WERI-Rb-1 (cell line): ENCODE data around the gene ZBTB21.

Experiments
- DNase-seq: peaks from one replicate; pipeline ENCODE4 v3.0.0-alpha.2; 2020
- H3K27ac ChIP-seq: fragments of 250-450 bp; sonication (Bioruptor Pico); 2 replicates; pipeline ENCODE4 v1.5.1; 2020; ENCODE audit warnings: mild to moderate bottlenecking, moderate library complexity
- H3K27me3 ChIP-seq: fragments of 250-450 bp; sonication (Bioruptor Pico); 2 replicates; pipeline ENCODE4 v1.5.1; 2021; ENCODE audit warnings: mild to moderate bottlenecking, low read depth, moderate library complexity; ENCODE audit not compliant: insufficient read depth, severe bottlenecking
- H3K36me3 ChIP-seq: fragments of 250-450 bp; sonication (Bioruptor Pico); 2 replicates; pipeline ENCODE4 v1.5.1; 2020; ENCODE audit warnings: mild to moderate bottlenecking, moderate library complexity
- H3K4me3 ChIP-seq: 2 replicates; pipeline ENCODE4 v1.5.1; 2011; ENCODE audit warnings: low read depth, mild to moderate bottlenecking, control low read depth, low read length
- H3K9me3 ChIP-seq: fragments of 250-450 bp; sonication (Bioruptor Pico); 2 replicates; pipeline ENCODE4 v1.5.1; 2021; ENCODE audit warnings: mild to moderate bottlenecking, moderate library complexity; ENCODE audit not compliant: severe bottlenecking
- CTCF ChIP-seq: IDR thresholded peaks from 2 replicates; pipeline ENCODE4 v1.5.1; 2011; ENCODE audit warnings: low read depth, mild to moderate bottlenecking, control low read depth, inconsistent platforms, low read length

The ZBTB21 gene

GRCh38 chr21:42004406-42005199, 5.6 kb downstream of the ZBTB21 start:
- no peak for TF ChIP-seq CTCF
- DNase-seq, result no peak
- H3K4me3 ChIP-seq, result no peak overlapping the region
- H3K27ac ChIP-seq, result no peak overlapping the region
- H3K27me3 ChIP-seq, result no peaks in the 10 kb centered on the region
- no peaks in the 10 kb centered on the region for H3K9me3 ChIP-seq
- H3K36me3 ChIP-seq, result peaks cover 69% of the 10 kb centered on the region

- Histone ChIP-seq H3K4me3 (no peak overlapping the region), H3K36me3 (peaks cover 81% of the 10 kb centered on the region), H3K27ac (no peak overlapping the region), H3K9me3 (peaks cover 2% of the 10 kb centered on the region), H3K27me3 (no peaks in the 10 kb centered on the region)
- DNase-seq, result no peak
- TF ChIP-seq CTCF, result no peak
These were observed 7.1 kb downstream of the ZBTB21 start for GRCh38 chr21:42003051-42003461.

GRCh38 chr21:42002421-42002958, 7.7 kb downstream of the ZBTB21 start:
- H3K27ac ChIP-seq, result no peak overlapping the region

GRCh38 chr21:42001781-42002180, 8.4 kb downstream of the ZBTB21 start:
- Histone ChIP-seq H3K36me3 (peaks cover 80% of the 10 kb centered on the region), H3K27me3 (no peaks in the 10 kb centered on the region), H3K4me3 (no peak overlapping the region), H3K27ac (no peak overlapping the region), H3K9me3 (peaks cover 2% of the 10 kb centered on the region)
- no peak for TF ChIP-seq CTCF
- DNase-seq, result no peak

More at GRCh38 chr21:42002421-42002958, 7.7 kb downstream of the ZBTB21 start:
- Histone ChIP-seq H3K9me3 (peaks cover 2% of the 10 kb centered on the region), H3K4me3 (no peak overlapping the region), H3K36me3 (peaks cover 78% of the 10 kb centered on the region), H3K27me3 (no peaks in the 10 kb centered on the region)
- no peak for DNase-seq
- no peak for TF ChIP-seq CTCF

- DNase-seq, result no peak
- no peak overlapping the region for H3K27ac ChIP-seq
- H3K36me3 ChIP-seq, result peaks cover 83% of the 10 kb centered on the region
- TF ChIP-seq CTCF, result no peak
- H3K4me3 ChIP-seq, result no peak overlapping the region
- H3K9me3 ChIP-seq, result peaks cover 11% of the 10 kb centered on the region
- H3K27me3 ChIP-seq, result no peaks in the 10 kb centered on the region
These were observed 9.3 kb downstream of the ZBTB21 start for GRCh38 chr21:42000908-42001307.
